GM12878 (cell line): ENCODE measurements around the gene ABCC4. TPM values are rescaled to one million over a fixed set of nuclear protein-coding genes. Genes with fewer than 3 reads are reported as not detected.

Experiments
- ATAC-seq: fragments of 200-7000 bp; cut with Tn5 transposase; 3 replicates; pipeline ENCODE4 v1.9.1; 2020; ENCODE audit warnings: mild to moderate bottlenecking, moderate library complexity
- BruUV-seq: library from RNA; stranded (reverse); fragments of 400-500 nt; replicated peaks from 2 replicates; lab custom pipeline; 2021; lab: Mats Ljungman, UMichigan
- CTCF ChIA-PET: fragments of 300-600 bp; sonication (Branson Sonifier 250); formaldehyde crosslinking; extraction: SDS; loops from one replicate; lab custom pipeline; 2021; ENCODE audit warnings: inconsistent platforms; lab: Yijun Ruan, JAX
- POLR2A ChIA-PET: fragments of 350-600 bp; formaldehyde crosslinking; extraction: SDS; loops from one replicate; lab custom pipeline; 2021; ENCODE audit warnings: inconsistent platforms; lab: Charles Lee
- RAD21 ChIA-PET: fragments of 300-600 bp; sonication (Branson Sonifier 250); formaldehyde crosslinking; loops from one replicate; lab custom pipeline; 2023; ENCODE audit warnings: antibody characterized with exemption; ENCODE audit not compliant: unreplicated experiment; lab: Charles Lee
- SMC1A ChIA-PET: fragments of 300-600 bp; sonication (Branson Sonifier 250); formaldehyde crosslinking; loops from one replicate; lab custom pipeline; 2023; ENCODE audit not compliant: unreplicated experiment, uncharacterized antibody; lab: Charles Lee
- DNase-seq: peaks from one replicate; pipeline ENCODE4 v3.0.0-alpha.2; 2011; ENCODE audit warnings: low read depth, low spot score
- FAIRE-seq: peaks from 3 replicates; lab custom pipeline; 2011; peaks lifted over from hg19 to GRCh38; lab: Jason Lieb, UNC
- H2AFZ ChIP-seq: 2 replicates; pipeline ENCODE4 v1.6.0; 2011; ENCODE audit warnings: low read depth, low read length, control low read depth; ENCODE audit not compliant: control insufficient read depth
- H3K27ac ChIP-seq: 2 replicates; pipeline ENCODE4 v1.5.1; 2011; ENCODE audit warnings: control low read depth; ENCODE audit not compliant: control insufficient read depth, insufficient read depth
- H3K27me3 ChIP-seq, 2 experiments: replicated peaks in 1 of 2; 2 replicates each; pipeline versions ENCODE4 v1.6.0 to v1.6.1; 2011; ENCODE audit warnings: low read length in 1 of 2; ENCODE audit not compliant: control insufficient read depth in 2 of 2, insufficient read depth in 2 of 2
- H3K36me3 ChIP-seq, 2 experiments: 2 replicates each; pipeline ENCODE4 v1.5.1; 2011; ENCODE audit warnings: low read length in 1 of 2; ENCODE audit not compliant: control insufficient read depth in 2 of 2, insufficient read depth in 2 of 2
- H3K4me1 ChIP-seq: 2 replicates; pipeline ENCODE4 v1.6.1; 2011; ENCODE audit warnings: mild to moderate bottlenecking, low read length, moderate library complexity, mixed read lengths; ENCODE audit not compliant: control insufficient read depth, insufficient read depth
- H3K4me2 ChIP-seq: 2 replicates; pipeline ENCODE4 v1.6.0; 2011; ENCODE audit warnings: control low read depth; ENCODE audit not compliant: control insufficient read depth, insufficient read depth
- H3K4me3 ChIP-seq: fragments of 200-600 bp; sonication (generic); 2 replicates; pipeline ENCODE4 v1.5.1; 2016
- H3K79me2 ChIP-seq: 2 replicates; pipeline ENCODE4 v1.6.0; 2011; ENCODE audit warnings: low read length; ENCODE audit not compliant: control insufficient read depth, insufficient read depth
- H3K9ac ChIP-seq: 2 replicates; pipeline ENCODE4 v1.8.0; 2011; ENCODE audit warnings: low read length, control low read depth, mixed read lengths; ENCODE audit not compliant: control insufficient read depth, insufficient read depth
- H3K9me3 ChIP-seq: replicated peaks from 3 replicates; pipeline ENCODE4 v1.5.1; 2011; ENCODE audit warnings: mild to moderate bottlenecking, low read length; ENCODE audit not compliant: control insufficient read depth, insufficient read depth
- H4K20me1 ChIP-seq: 2 replicates; pipeline ENCODE4 v1.6.0; 2011; ENCODE audit not compliant: control insufficient read depth, insufficient read depth
- ASH2L ChIP-seq: fragments of 300-600, 200-600 bp; sonication (generic); IDR thresholded peaks from 2 replicates; pipeline ENCODE4 v1.6.1; 2017; ENCODE audit warnings: low read depth, mild to moderate bottlenecking, borderline replicate concordance
- CBX3 ChIP-seq: fragments of 200-600 bp; sonication (generic); IDR thresholded peaks from 2 replicates; pipeline ENCODE4 v1.6.1; 2016; ENCODE audit warnings: low read depth, borderline replicate concordance
- ETV6 ChIP-seq, 2 experiments: fragments of 450-650 bp in 1 of 2; IDR thresholded peaks in 1 of 2; conservative IDR thresholded peaks in 1 of 2; 2 replicates each; pipeline ENCODE4 v1.6.1; 2014; ENCODE audit warnings: antibody characterized with exemption in 1 of 2, borderline replicate concordance in 1 of 2, low read depth in 1 of 2, mild to moderate bottlenecking in 1 of 2, moderate library complexity in 1 of 2
- KDM1A ChIP-seq: fragments of 200-600 bp; sonication (generic); IDR thresholded peaks from 2 replicates; pipeline ENCODE4 v1.6.1; 2016; ENCODE audit warnings: borderline replicate concordance
- MEF2A ChIP-seq: IDR thresholded peaks from 2 replicates; pipeline ENCODE4 v1.6.1; 2011; ENCODE audit warnings: low read depth, mild to moderate bottlenecking, low read length, moderate library complexity; ENCODE audit not compliant: insufficient read depth
- NR2C2 ChIP-seq: IDR thresholded peaks from 2 replicates; pipeline ENCODE4 v1.6.1; 2011; ENCODE audit warnings: borderline replicate concordance, low read depth; ENCODE audit not compliant: control insufficient read depth, insufficient read length
- PML ChIP-seq: IDR thresholded peaks from 2 replicates; pipeline ENCODE4 v1.6.1; 2012; ENCODE audit warnings: low read length, inconsistent platforms
- POLR2AphosphoS5 ChIP-seq: IDR thresholded peaks from 2 replicates; pipeline ENCODE4 v1.6.1; 2011; ENCODE audit warnings: mild to moderate bottlenecking, low read length, inconsistent platforms
- RBBP5 ChIP-seq: fragments of 200-600 bp; sonication (generic); conservative IDR thresholded peaks from 2 replicates; pipeline ENCODE4 v1.6.1; 2016
- SMAD5 ChIP-seq: IDR thresholded peaks from 2 replicates; pipeline ENCODE4 v1.6.1; 2016; ENCODE audit warnings: antibody characterized with exemption, low read depth
- SMC3 ChIP-seq: IDR thresholded peaks from 2 replicates; pipeline ENCODE4 v1.6.1; 2011; ENCODE audit warnings: low read length, improper control_type of control experiment, borderline replicate concordance
- TCF7 ChIP-seq: IDR thresholded peaks from 2 replicates; pipeline ENCODE4 v1.6.1; 2014; ENCODE audit warnings: antibody characterized with exemption, borderline replicate concordance
- WGBS: methylation state at CpG from one replicate; pipeline ENCODE4 v1.1.6; 2016; ENCODE audit warnings: low lambda C conversion rate; ENCODE audit not compliant: insufficient replicate concordance, insufficient coverage; ENCODE audit errors: missing lambda C conversion rate; 5-methylcytosine and 5-hydroxymethylcytosine counted together
- in situ Hi-C: fragments of 300-500 bp; cut with MboI; formaldehyde crosslinking; loops from 9 replicates; pipeline ENCODE4 v1.14.3; 2018; ENCODE audit warnings: mixed read lengths
- intact Hi-C: fragments of 100-400 bp; cut with micrococcal nuclease; formaldehyde crosslinking; loops from one replicate; pipeline ENCODE4 v1.14.2; 2022; ENCODE audit not compliant: unreplicated experiment
- polyA plus RNA-seq, 11 experiments: library from polyadenylated mRNA; depleted of rRNA in 4 of 11; unstranded in 6 of 11; stranded (reverse) in 5 of 11; fragments of >200 nt; fragmentation: Nextera tagmentation in 4 of 11; fragmentation: Illumina TruSeq in 1 of 11; extraction: Ambion mirVana in 4 of 11; extraction: Trizol in 1 of 11; gene quantifications; 1 replicate in 1 of 11; 2 replicates in 10 of 11; pipeline versions ENCODE4 v1.2.1 to v1.2.3, GENCODE V29; 2011 to 2016; ENCODE audit warnings: inconsistent platforms in 2 of 11, missing spikeins in 2 of 11, low read depth in 1 of 11
- total RNA-seq, 4 experiments: library from RNA; depleted of rRNA in 3 of 4; stranded (reverse); fragments of >200 nt in 3 of 4; fragmentation: Illumina TruSeq in 1 of 4; extraction: Trizol in 1 of 4; gene quantifications; 2 replicates each; pipeline versions ENCODE4 v1.2.1 to v1.2.3, GENCODE V29; 2013 to 2021
- TF ChIP-seq, protein P1 (sequence below): fragments of 450-650 bp; IDR thresholded peaks from 2 replicates; pipeline ENCODE4 v1.6.1; 2017; ENCODE audit warnings: low read depth, mild to moderate bottlenecking, moderate library complexity
- TF ChIP-seq, protein P2 (sequence below): fragments of 450-650 bp; IDR thresholded peaks from 2 replicates; pipeline ENCODE4 v1.6.1; 2017; ENCODE audit warnings: mild to moderate bottlenecking, moderate library complexity

The ABCC4 gene
- total and polyA plus RNA-seq, 10 of the 15 experiments (the other 5 are each of a cell fraction or from before 2014, with no cell fraction given) = 7.2 to 44.4 (median 24.1) TPM

GRCh38 chr13:95195146-95195545 is 106.1 kb downstream of the ABCC4 start (continued):
- TF ChIP-seq, protein P1, sequence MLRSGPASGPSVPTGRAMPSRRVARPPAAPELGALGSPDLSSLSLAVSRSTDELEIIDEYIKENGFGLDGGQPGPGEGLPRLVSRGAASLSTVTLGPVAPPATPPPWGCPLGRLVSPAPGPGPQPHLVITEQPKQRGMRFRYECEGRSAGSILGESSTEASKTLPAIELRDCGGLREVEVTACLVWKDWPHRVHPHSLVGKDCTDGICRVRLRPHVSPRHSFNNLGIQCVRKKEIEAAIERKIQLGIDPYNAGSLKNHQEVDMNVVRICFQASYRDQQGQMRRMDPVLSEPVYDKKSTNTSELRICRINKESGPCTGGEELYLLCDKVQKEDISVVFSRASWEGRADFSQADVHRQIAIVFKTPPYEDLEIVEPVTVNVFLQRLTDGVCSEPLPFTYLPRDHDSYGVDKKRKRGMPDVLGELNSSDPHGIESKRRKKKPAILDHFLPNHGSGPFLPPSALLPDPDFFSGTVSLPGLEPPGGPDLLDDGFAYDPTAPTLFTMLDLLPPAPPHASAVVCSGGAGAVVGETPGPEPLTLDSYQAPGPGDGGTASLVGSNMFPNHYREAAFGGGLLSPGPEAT = no peak

GRCh38 chr13:95193509-95194230 is 107.6 kb downstream of the ABCC4 start:
- no peaks in the 10 kb centered on the region for H3K9me3 ChIP-seq
- H4K20me1 ChIP-seq = no peaks in the 10 kb centered on the region
- peaks cover 4% of the 10 kb centered on the region; the same call in 1 of the 2 replicates for H3K4me1 ChIP-seq
- WGBS = 90% methylated on average over 13 of the region's 13 CpGs
- peaks cover 16% of the 10 kb centered on the region in 2 experiments for H3K36me3 ChIP-seq
- no peak overlapping the region for H3K4me3 ChIP-seq
- no TSS peak for BruUV-seq
- no peak overlapping the region for H3K4me2 ChIP-seq
- intact Hi-C loops = loop anchor here (5.0 kb wide), 1 partner anchor 69 kb away; no protein-coding TSS in a partner anchor
- no peak overlapping the region for H2AFZ ChIP-seq
- POLR2A ChIA-PET = interaction anchor here (0.5 kb wide), 1 partner anchor 25 kb away, joined by 6 read pairs; no protein-coding TSS in a partner anchor
- H3K27me3 ChIP-seq = no peaks in the 10 kb centered on the region
- ATAC-seq (no peak), FAIRE-seq (no peak), DNase-seq (no peak)
- H3K79me2 ChIP-seq = no peaks in the 10 kb centered on the region
- no peak overlapping the region for H3K9ac ChIP-seq
- H3K27ac ChIP-seq = no peak overlapping the region
- RAD21 ChIA-PET = interaction anchor here (1.0 to 7.8 kb wide), 6 partner anchors 15 to 211 kb away, joined by 3 to 290 read pairs (median 62); partner anchors contain the start of gene ABCC4
- CTCF ChIA-PET = interaction anchor here (1.7 to 12.1 kb wide), 5 partner anchors 33 to 209 kb away, joined by 7 to 512 read pairs (median 198); partner anchors contain the start of gene ABCC4
- in situ Hi-C loops = loop anchor here (5.0 kb wide), 2 partner anchors 209 to 284 kb away; no protein-coding TSS in a partner anchor
- SMC1A ChIA-PET = interaction anchor here (0.6 to 9.1 kb wide), 4 partner anchors 49 to 209 kb away, joined by 3 to 247 read pairs (median 193); partner anchors contain the start of gene ABCC4
- TF ChIP-seq NR2C2 (no peak), MEF2A (no peak), POLR2AphosphoS5 (no peak), SMAD5 (no peak), KDM1A (no peak), ASH2L (no peak), RBBP5 (no peak), PML (no peak), SMC3 (no peak), TCF7 (no peak), ETV6 (conservative IDR thresholded peaks at IDR 0.05 in 1 of 2, IDR thresholded peaks at IDR 0.05 in 1 of 2; ENCODE audit: borderline replicate concordance in 1 of 2, low read depth in 1 of 2) (no peak), CBX3 (no peak)
- TF ChIP-seq, protein P2, sequence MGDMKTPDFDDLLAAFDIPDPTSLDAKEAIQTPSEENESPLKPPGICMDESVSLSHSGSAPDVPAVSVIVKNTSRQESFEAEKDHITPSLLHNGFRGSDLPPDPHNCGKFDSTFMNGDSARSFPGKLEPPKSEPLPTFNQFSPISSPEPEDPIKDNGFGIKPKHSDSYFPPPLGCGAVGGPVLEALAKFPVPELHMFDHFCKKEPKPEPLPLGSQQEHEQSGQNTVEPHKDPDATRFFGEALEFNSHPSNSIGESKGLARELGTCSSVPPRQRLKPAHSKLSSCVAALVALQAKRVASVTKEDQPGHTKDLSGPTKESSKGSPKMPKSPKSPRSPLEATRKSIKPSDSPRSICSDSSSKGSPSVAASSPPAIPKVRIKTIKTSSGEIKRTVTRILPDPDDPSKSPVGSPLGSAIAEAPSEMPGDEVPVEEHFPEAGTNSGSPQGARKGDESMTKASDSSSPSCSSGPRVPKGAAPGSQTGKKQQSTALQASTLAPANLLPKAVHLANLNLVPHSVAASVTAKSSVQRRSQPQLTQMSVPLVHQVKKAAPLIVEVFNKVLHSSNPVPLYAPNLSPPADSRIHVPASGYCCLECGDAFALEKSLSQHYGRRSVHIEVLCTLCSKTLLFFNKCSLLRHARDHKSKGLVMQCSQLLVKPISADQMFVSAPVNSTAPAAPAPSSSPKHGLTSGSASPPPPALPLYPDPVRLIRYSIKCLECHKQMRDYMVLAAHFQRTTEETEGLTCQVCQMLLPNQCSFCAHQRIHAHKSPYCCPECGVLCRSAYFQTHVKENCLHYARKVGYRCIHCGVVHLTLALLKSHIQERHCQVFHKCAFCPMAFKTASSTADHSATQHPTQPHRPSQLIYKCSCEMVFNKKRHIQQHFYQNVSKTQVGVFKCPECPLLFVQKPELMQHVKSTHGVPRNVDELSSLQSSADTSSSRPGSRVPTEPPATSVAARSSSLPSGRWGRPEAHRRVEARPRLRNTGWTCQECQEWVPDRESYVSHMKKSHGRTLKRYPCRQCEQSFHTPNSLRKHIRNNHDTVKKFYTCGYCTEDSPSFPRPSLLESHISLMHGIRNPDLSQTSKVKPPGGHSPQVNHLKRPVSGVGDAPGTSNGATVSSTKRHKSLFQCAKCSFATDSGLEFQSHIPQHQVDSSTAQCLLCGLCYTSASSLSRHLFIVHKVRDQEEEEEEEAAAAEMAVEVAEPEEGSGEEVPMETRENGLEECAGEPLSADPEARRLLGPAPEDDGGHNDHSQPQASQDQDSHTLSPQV = no peak
